Measurements from ENCODE around the gene THAP8.
A peak's percentile ranks its signal among the peaks of the same experiment; 100 is the strongest.

The THAP8 gene

GRCh38 chr19:36006955-36007354 is 47.1 kb downstream of the THAP8 start:
- Mint-ChIP-seq H3K27ac (no peak overlapping the region), H3K27me3 (ENCODE audit: low read depth) (no peaks in the 10 kb centered on the region), H3K9me3 (no peaks in the 10 kb centered on the region), H3K4me1 (ENCODE audit: low read depth) (peaks cover 14% of the 10 kb centered on the region), H3K36me3 (ENCODE audit: low read depth) (peaks cover 10% of the 10 kb centered on the region), H3K4me3 (no peak overlapping the region)

- Mint-ChIP-seq H3K27me3 (ENCODE audit: low read depth) (no peaks in the 10 kb centered on the region), H3K4me1 (ENCODE audit: low read depth) (peaks cover 6% of the 10 kb centered on the region), H3K36me3 (ENCODE audit: low read depth) (peaks cover 5% of the 10 kb centered on the region), H3K4me3 (no peak overlapping the region), H3K27ac (no peak overlapping the region), H3K9me3 (no peaks in the 10 kb centered on the region)
Observed at GRCh38 chr19:36003284-36003683, 50.8 kb downstream of the THAP8 start.

- Mint-ChIP-seq H3K4me1 (ENCODE audit: low read depth) (peaks cover 13% of the 10 kb centered on the region), H3K27ac (no peak overlapping the region), H3K36me3 (ENCODE audit: low read depth) (peaks cover 10% of the 10 kb centered on the region), H3K27me3 (ENCODE audit: low read depth) (no peaks in the 10 kb centered on the region), H3K9me3 (no peaks in the 10 kb centered on the region), H3K4me3 (no peak overlapping the region)
Observed at GRCh38 chr19:36001605-36002004, 52.5 kb downstream of the THAP8 start.

GRCh38 chr19:35996777-35997176 is 57.3 kb downstream of the THAP8 start:
- peaks cover 21% of the 10 kb centered on the region for H3K4me1 Mint-ChIP-seq (ENCODE audit: low read depth)
- peaks cover 10% of the 10 kb centered on the region for H3K36me3 Mint-ChIP-seq (ENCODE audit: low read depth)
- H3K4me3 Mint-ChIP-seq, result peak overlapping the region; percentile 87
- H3K9me3 Mint-ChIP-seq, result no peaks in the 10 kb centered on the region
- H3K27ac Mint-ChIP-seq, result no peak overlapping the region
- H3K27me3 Mint-ChIP-seq (ENCODE audit: low read depth), result no peaks in the 10 kb centered on the region

- Mint-ChIP-seq H3K4me3 (peak within 1 kb of the TSS; percentile 96), H3K27ac (peak within 1 kb of the TSS; percentile 96), H3K4me1 (ENCODE audit: low read depth) (peaks cover 20% of the 10 kb centered on the region), H3K36me3 (ENCODE audit: low read depth) (peaks cover 7% of the 10 kb centered on the region), H3K9me3 (no peaks in the 10 kb centered on the region), H3K27me3 (ENCODE audit: low read depth) (no peaks in the 10 kb centered on the region)
Observed at GRCh38 chr19:35995048-35995993, 58.8 kb downstream of the THAP8 start, which contains the start of gene SDHAF1. TSS of gene SDHAF1 (plus strand) at chr19:35995188. CDS start at chr19:35995275, 87 bp downstream.

GRCh38 chr19:35993923-35994598 is 60.0 kb downstream of the THAP8 start:
- Mint-ChIP-seq H3K36me3 (ENCODE audit: low read depth) (peaks cover 7% of the 10 kb centered on the region), H3K27ac (peak overlapping the region; percentile 57), H3K4me3 (peak overlapping the region; percentile 65), H3K9me3 (no peaks in the 10 kb centered on the region), H3K4me1 (ENCODE audit: low read depth) (peaks cover 15% of the 10 kb centered on the region), H3K27me3 (ENCODE audit: low read depth) (no peaks in the 10 kb centered on the region)

- Mint-ChIP-seq H3K27ac (peak overlapping the region; percentile 9), H3K4me1 (ENCODE audit: low read depth) (peaks cover 15% of the 10 kb centered on the region), H3K27me3 (ENCODE audit: low read depth) (peaks cover 4% of the 10 kb centered on the region), H3K36me3 (ENCODE audit: low read depth) (peaks cover 7% of the 10 kb centered on the region), H3K9me3 (no peaks in the 10 kb centered on the region), H3K4me3 (no peak overlapping the region)
Observed at GRCh38 chr19:35992907-35993765, 60.9 kb downstream of the THAP8 start.

GRCh38 chr19:35991731-35992450 is 62.2 kb downstream of the THAP8 start:
- Mint-ChIP-seq H3K27me3 (ENCODE audit: low read depth) (peaks cover 13% of the 10 kb centered on the region), H3K36me3 (ENCODE audit: low read depth) (peaks cover 5% of the 10 kb centered on the region), H3K27ac (no peak overlapping the region), H3K4me3 (no peak overlapping the region), H3K4me1 (ENCODE audit: low read depth) (peaks cover 12% of the 10 kb centered on the region), H3K9me3 (no peaks in the 10 kb centered on the region)

GRCh38 chr19:35990771-35991730 is 63.0 kb downstream of the THAP8 start:
- Mint-ChIP-seq H3K4me3 (no peak overlapping the region), H3K9me3 (no peaks in the 10 kb centered on the region), H3K4me1 (ENCODE audit: low read depth) (peaks cover 7% of the 10 kb centered on the region), H3K27me3 (ENCODE audit: low read depth) (peaks cover 20% of the 10 kb centered on the region), H3K27ac (no peak overlapping the region), H3K36me3 (ENCODE audit: low read depth) (no peaks in the 10 kb centered on the region)

GRCh38 chr19:35990156-35990555 is 63.9 kb downstream of the THAP8 start:
- no peak overlapping the region for H3K4me3 Mint-ChIP-seq

GRCh38 chr19:35988824-35989223 is 65.3 kb downstream of the THAP8 start:
- Mint-ChIP-seq H3K27me3 (ENCODE audit: low read depth) (peaks cover 40% of the 10 kb centered on the region), H3K27ac (no peak overlapping the region), H3K9me3 (no peaks in the 10 kb centered on the region), H3K4me3 (no peak overlapping the region), H3K36me3 (ENCODE audit: low read depth) (no peaks in the 10 kb centered on the region), H3K4me1 (ENCODE audit: low read depth) (peaks cover 3% of the 10 kb centered on the region)

More at GRCh38 chr19:35990156-35990555, 63.9 kb downstream of the THAP8 start:
- no peak overlapping the region for H3K27ac Mint-ChIP-seq
- no peaks in the 10 kb centered on the region for H3K36me3 Mint-ChIP-seq (ENCODE audit: low read depth)
- H3K27me3 Mint-ChIP-seq (ENCODE audit: low read depth), result peaks cover 29% of the 10 kb centered on the region
- H3K9me3 Mint-ChIP-seq, result no peaks in the 10 kb centered on the region
- H3K4me1 Mint-ChIP-seq (ENCODE audit: low read depth), result peaks cover 7% of the 10 kb centered on the region

- Mint-ChIP-seq H3K36me3 (ENCODE audit: low read depth) (no peaks in the 10 kb centered on the region), H3K4me1 (ENCODE audit: low read depth) (peaks cover 3% of the 10 kb centered on the region), H3K27me3 (ENCODE audit: low read depth) (peaks cover 44% of the 10 kb centered on the region), H3K27ac (no peak overlapping the region), H3K9me3 (no peaks in the 10 kb centered on the region), H3K4me3 (peak overlapping the region; percentile 14)
Observed at GRCh38 chr19:35987571-35987896, 66.6 kb downstream of the THAP8 start.
